ENCODE data around the gene DCAF7. TPM values are rescaled to one million over a fixed set of nuclear protein-coding genes. Genes with fewer than 3 reads are reported as not detected.

The DCAF7 gene
- total RNA-seq, 1 experiment from 2014 or later: 58.9 TPM

GRCh38 chr17:63640038-63640437 lies 89.8 kb downstream of the DCAF7 start:
- BruUV-seq (replicated peaks): no TSS peak
- CTCF ChIA-PET: no interaction called here
- no peak for TF ChIP-seq CTCF (IDR thresholded peaks at IDR 0.05; ENCODE audit: unreplicated experiment)
- Mint-ChIP-seq H3K4me3 (ENCODE audit: low read depth, unreplicated experiment) (no peak overlapping the region), H3K36me3 (ENCODE audit: insufficient read depth, unreplicated experiment) (no peaks in the 10 kb centered on the region), H3K27me3 (ENCODE audit: unreplicated experiment) (no peaks in the 10 kb centered on the region), H3K27ac (ENCODE audit: unreplicated experiment) (no peak overlapping the region), H3K4me1 (ENCODE audit: low read depth, unreplicated experiment) (no peaks in the 10 kb centered on the region), H3K9me3 (ENCODE audit: low read depth, unreplicated experiment) (no peaks in the 10 kb centered on the region)
- no peak for DNase-seq
- intact Hi-C loops (cut with micrococcal nuclease; ENCODE audit: unreplicated experiment): no loop called here

GRCh38 chr17:63641692-63642448 lies 91.6 kb downstream of the DCAF7 start:
- CTCF ChIA-PET: interaction anchor here (0.7 kb wide), 1 partner anchor 216 kb away, joined by 3 read pairs; no protein-coding TSS in a partner anchor
- Mint-ChIP-seq H3K27ac (ENCODE audit: unreplicated experiment) (no peak overlapping the region), H3K9me3 (ENCODE audit: low read depth, unreplicated experiment) (no peaks in the 10 kb centered on the region)

More at GRCh38 chr17:63641692-63642448, 91.6 kb downstream of the DCAF7 start:
- intact Hi-C loops (cut with micrococcal nuclease; ENCODE audit: unreplicated experiment): no loop called here
- no peaks in the 10 kb centered on the region for H3K36me3 Mint-ChIP-seq (ENCODE audit: insufficient read depth, unreplicated experiment)
- peaks cover 3% of the 10 kb centered on the region for H3K4me1 Mint-ChIP-seq (ENCODE audit: low read depth, unreplicated experiment)
- H3K4me3 Mint-ChIP-seq (ENCODE audit: low read depth, unreplicated experiment): no peak overlapping the region
- H3K27me3 Mint-ChIP-seq (ENCODE audit: unreplicated experiment): no peaks in the 10 kb centered on the region
- DNase-seq: no peak
- BruUV-seq (replicated peaks): no TSS peak
- no peak for TF ChIP-seq CTCF (IDR thresholded peaks at IDR 0.05; ENCODE audit: unreplicated experiment)

Other genes starting within 250 kb of the DCAF7 start
- gene CYB561, start 104.2 kb upstream of the DCAF7 start, total RNA-seq (2022): 50.3 and 52.1 TPM in 2 replicates
- gene ACE, start 73.4 kb upstream of the DCAF7 start, total RNA-seq (2022): 5.9 and 7.1 TPM in 2 replicates
- gene KCNH6, start 27.1 kb upstream of the DCAF7 start, total RNA-seq (2022): not detected in 2 replicates
- gene TACO1, start 50.4 kb downstream of the DCAF7 start, total RNA-seq (2022): 14.1 and 15.4 TPM in 2 replicates
- gene MAP3K3, start 71.9 kb downstream of the DCAF7 start, total RNA-seq (2022): 10.0 and 11.4 TPM in 2 replicates
- gene LIMD2, start 149.6 kb downstream of the DCAF7 start, total RNA-seq (2022): 5.0 and 8.0 TPM in 2 replicates
- gene STRADA, start 191.3 kb downstream of the DCAF7 start, total RNA-seq (2022): 18.1 and 18.2 TPM in 2 replicates
- 80.5 and 82.0 TPM in 2 replicates for gene CCDC47, start 223.1 kb downstream of the DCAF7 start, total RNA-seq (2022)
- 87.8 and 99.5 TPM in 2 replicates for gene DDX42, start 223.7 kb downstream of the DCAF7 start, total RNA-seq (2022)